Measurements from ENCODE around the gene GBX1. TPM values are rescaled to one million over a fixed set of nuclear protein-coding genes. Genes with fewer than 3 reads are reported as not detected.

GBX1 gene
- total RNA-seq, 5 donors from 2014 or later (not counting 1 experiment from before 2014, with no cell fraction given), result not detected

DNA sequence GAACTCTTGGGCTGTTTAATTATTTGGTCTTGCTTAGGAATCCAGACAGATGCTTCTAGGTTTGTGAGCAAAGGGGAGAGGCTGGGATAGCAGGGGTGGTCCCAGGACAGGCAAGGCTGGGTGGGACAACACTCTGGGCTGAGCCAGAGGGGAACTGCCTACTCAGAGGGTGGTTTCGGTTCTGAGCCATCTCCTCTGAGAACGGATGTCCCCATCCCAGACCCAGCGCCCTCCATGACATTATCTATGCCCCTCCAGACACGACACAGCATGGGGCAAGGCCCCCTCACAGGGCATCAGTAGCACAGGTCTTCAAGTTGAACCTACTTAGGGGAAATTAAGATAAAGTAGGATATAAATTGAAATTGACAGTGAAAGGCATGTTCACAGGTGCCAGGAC, 12.5 kb upstream of the GBX1 start:
- Histone ChIP-seq H3K9me3 (no peaks in the 10 kb centered on the region), H3K36me3 (ENCODE audit: control insufficient read depth in 2 of 2, extremely low read depth in 1 of 2, insufficient read depth in 1 of 2, low read length in 1 of 2) (no peaks in the 10 kb centered on the region), H3K4me1 (ENCODE audit: control insufficient read depth in 1 of 2, extremely low read depth in 1 of 2, insufficient read depth in 2 of 2, low read length in 2 of 2) (peaks cover 0 to under 1% of the 10 kb centered on the region in 2 experiments), H3K27ac (ENCODE audit: low read length) (no peak overlapping the region), H3K4me3 (ENCODE audit: control insufficient read depth in 1 of 2, extremely low read depth in 1 of 2, low read length in 1 of 2) (no peak overlapping the region), H3K27me3 (replicated peaks in 1 of 2; ENCODE audit: control insufficient read depth in 2 of 2, extremely low read depth in 1 of 2, insufficient read depth in 2 of 2, low read length in 1 of 2) (peaks cover 2 to 52% of the 10 kb centered on the region in 2 experiments)
- ATAC-seq (replicated peaks in 1 of 4) (no peak), DNase-seq (peak in 1 of 35 experiments; percentile 5)
- no peaks in the 10 kb centered on the region for H3K4me1 Mint-ChIP-seq
- H3K9me3 Mint-ChIP-seq, result no peaks in the 10 kb centered on the region
- WGBS (ENCODE audit: insufficient coverage), result no CpG with 5 or more reads among the region's 4 CpGs
- ChIA-PET CTCF (no interaction called here), POLR2A (no interaction called here)
- H3K27ac Mint-ChIP-seq, result no peak overlapping the region
- H3K4me3 Mint-ChIP-seq, result no peak overlapping the region
- peaks cover 16 to 22% of the 10 kb centered on the region in 2 donors for H3K27me3 Mint-ChIP-seq
- no peaks in the 10 kb centered on the region for H3K36me3 Mint-ChIP-seq

DNA sequence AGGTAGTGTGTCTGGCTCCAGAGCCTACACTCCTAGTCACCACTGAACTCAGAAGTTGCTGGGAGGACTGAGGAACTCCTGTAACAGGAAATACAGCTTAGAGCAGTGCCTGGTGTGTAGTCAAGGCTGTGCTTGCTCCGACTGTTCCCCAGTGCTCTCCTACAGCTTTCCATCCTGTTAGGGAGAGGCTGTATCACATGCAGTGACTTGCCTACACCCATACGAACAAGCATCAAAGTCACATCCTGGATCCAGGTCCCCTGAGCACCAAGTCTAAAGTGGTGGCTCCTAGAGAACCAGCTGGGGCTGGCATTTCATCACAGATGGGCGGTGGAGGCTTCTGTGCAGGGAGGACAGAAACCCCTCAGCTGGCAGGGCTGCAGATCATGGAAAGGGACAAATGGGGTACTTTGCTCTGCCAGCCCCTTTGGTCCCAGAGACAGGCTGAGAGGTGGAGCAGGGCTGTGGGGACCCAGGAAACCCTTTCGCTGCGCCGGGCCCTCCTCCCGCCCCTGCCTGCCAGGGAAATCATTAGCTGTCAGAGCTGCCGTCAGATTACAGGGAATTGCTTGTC, 11.9 kb upstream of the GBX1 start:
- Histone ChIP-seq H3K36me3 (ENCODE audit: control insufficient read depth in 2 of 2, extremely low read depth in 1 of 2, insufficient read depth in 1 of 2, low read length in 1 of 2) (no peaks in the 10 kb centered on the region), H3K27ac (ENCODE audit: low read length) (no peak overlapping the region), H3K27me3 (replicated peaks in 1 of 2; ENCODE audit: control insufficient read depth in 2 of 2, extremely low read depth in 1 of 2, insufficient read depth in 2 of 2, low read length in 1 of 2) (peaks cover 2 to 57% of the 10 kb centered on the region in 2 experiments), H3K4me1 (ENCODE audit: control insufficient read depth in 1 of 2, extremely low read depth in 1 of 2, insufficient read depth in 2 of 2, low read length in 2 of 2) (peaks cover 0 to 4% of the 10 kb centered on the region in 2 experiments), H3K4me3 (ENCODE audit: control insufficient read depth in 1 of 2, extremely low read depth in 1 of 2, low read length in 1 of 2) (no peak overlapping the region), H3K9me3 (no peaks in the 10 kb centered on the region)
- no peak overlapping the region for H3K4me3 Mint-ChIP-seq
- H3K4me1 Mint-ChIP-seq, result peaks cover 0 to 3% (median 0%) of the 10 kb centered on the region in 3 donors
- DNase-seq (peak in 1 of 35 experiments; percentile 3), ATAC-seq (replicated peaks in 1 of 4) (no peak)
- ChIA-PET CTCF (no interaction called here), POLR2A (no interaction called here)
- no peaks in the 10 kb centered on the region for H3K9me3 Mint-ChIP-seq
- WGBS (ENCODE audit: insufficient coverage), result 90% methylated on average over 6 of the region's 8 CpGs
- H3K27me3 Mint-ChIP-seq, result peaks cover 18 to 24% of the 10 kb centered on the region in 2 donors
- no peak overlapping the region for H3K27ac Mint-ChIP-seq
- H3K36me3 Mint-ChIP-seq, result no peaks in the 10 kb centered on the region

DNA sequence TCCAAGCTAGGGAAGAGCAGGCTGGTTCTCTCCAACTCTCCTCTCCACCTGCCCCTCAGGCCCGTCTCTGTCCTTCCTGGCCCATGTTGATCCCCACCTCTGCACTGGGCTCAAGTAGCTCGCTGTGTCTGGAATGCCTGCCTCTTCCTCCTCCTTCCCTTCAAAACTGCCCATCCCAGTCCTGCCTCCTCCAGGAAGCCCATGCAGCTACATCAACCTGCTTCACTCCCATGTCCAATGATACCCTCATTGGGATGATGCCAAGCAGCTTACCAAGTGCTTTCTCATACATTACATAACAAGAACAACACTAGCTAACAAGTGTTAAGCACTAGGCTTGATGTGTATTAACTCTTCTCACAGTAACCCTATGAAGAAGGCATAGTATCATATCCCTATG, 11.3 kb upstream of the GBX1 start:
- POLR2A ChIA-PET, result no interaction called here
- peaks cover 2 to 62% of the 10 kb centered on the region in 2 experiments for H3K27me3 ChIP-seq (replicated peaks in 1 of 2; ENCODE audit: control insufficient read depth in 2 of 2, extremely low read depth in 1 of 2, insufficient read depth in 2 of 2, low read length in 1 of 2)
- ATAC-seq (replicated peaks in 1 of 4) (no peak), DNase-seq (no peak)
- no peaks in the 10 kb centered on the region for H3K36me3 Mint-ChIP-seq
- no peak overlapping the region for H3K4me3 ChIP-seq (ENCODE audit: control insufficient read depth in 1 of 2, extremely low read depth in 1 of 2, low read length in 1 of 2)
- H3K4me1 ChIP-seq (ENCODE audit: control insufficient read depth in 1 of 2, extremely low read depth in 1 of 2, insufficient read depth in 2 of 2, low read length in 2 of 2), result peaks cover 0 to 4% of the 10 kb centered on the region in 2 experiments
- no peak overlapping the region for H3K27ac Mint-ChIP-seq
- no peaks in the 10 kb centered on the region for H3K36me3 ChIP-seq (ENCODE audit: control insufficient read depth in 2 of 2, extremely low read depth in 1 of 2, insufficient read depth in 1 of 2, low read length in 1 of 2)
- WGBS (ENCODE audit: insufficient coverage), result 87% methylated on average over 2 of the region's 2 CpGs
- H3K27me3 Mint-ChIP-seq, result peaks cover 18 to 24% of the 10 kb centered on the region in 2 donors
- CTCF ChIA-PET, result interaction anchor here in 1 of 2 donors (0.5 kb wide), 1 partner anchor 136 kb away, joined by 3 read pairs; no protein-coding TSS in a partner anchor
- no peak overlapping the region for H3K4me3 Mint-ChIP-seq
- no peaks in the 10 kb centered on the region for H3K9me3 ChIP-seq
- no peaks in the 10 kb centered on the region for H3K9me3 Mint-ChIP-seq
- H3K27ac ChIP-seq (ENCODE audit: low read length), result no peak overlapping the region
- peaks cover 0 to 3% (median 0%) of the 10 kb centered on the region in 3 donors for H3K4me1 Mint-ChIP-seq

DNA sequence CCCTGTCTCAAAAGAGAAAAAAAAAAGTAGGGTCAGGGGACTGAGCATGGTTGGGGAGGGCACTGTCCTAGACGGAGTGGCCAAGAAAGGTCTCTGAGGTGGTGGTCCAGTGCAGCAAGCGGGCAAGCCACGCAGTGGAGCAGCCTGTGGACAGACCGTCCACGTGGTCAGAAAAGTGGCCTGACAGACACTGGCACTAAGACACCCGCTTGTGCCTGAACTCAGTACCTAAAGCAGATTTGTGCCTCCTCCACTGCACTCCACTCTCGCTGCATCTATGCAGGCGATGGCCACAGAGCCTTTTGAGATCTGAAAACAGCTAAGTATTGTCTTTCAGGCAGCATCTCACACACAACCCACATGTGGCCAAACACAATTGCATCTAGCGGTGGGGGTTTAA, 10.7 kb upstream of the GBX1 start:
- Histone ChIP-seq H3K27me3 (replicated peaks in 1 of 2; ENCODE audit: control insufficient read depth in 2 of 2, extremely low read depth in 1 of 2, insufficient read depth in 2 of 2, low read length in 1 of 2) (peaks cover 2 to 65% of the 10 kb centered on the region in 2 experiments), H3K9me3 (no peaks in the 10 kb centered on the region), H3K4me3 (ENCODE audit: control insufficient read depth in 1 of 2, extremely low read depth in 1 of 2, low read length in 1 of 2) (no peak overlapping the region), H3K4me1 (ENCODE audit: control insufficient read depth in 1 of 2, extremely low read depth in 1 of 2, insufficient read depth in 2 of 2, low read length in 2 of 2) (peaks cover 0 to 4% of the 10 kb centered on the region in 2 experiments), H3K36me3 (ENCODE audit: control insufficient read depth in 2 of 2, extremely low read depth in 1 of 2, insufficient read depth in 1 of 2, low read length in 1 of 2) (no peaks in the 10 kb centered on the region), H3K27ac (ENCODE audit: low read length) (no peak overlapping the region)
- ATAC-seq (replicated peaks in 1 of 4) (no peak), DNase-seq (no peak)
- Mint-ChIP-seq H3K36me3 (no peaks in the 10 kb centered on the region), H3K4me3 (no peak overlapping the region), H3K9me3 (no peaks in the 10 kb centered on the region), H3K27me3 (peaks cover 24 to 29% of the 10 kb centered on the region in 2 donors), H3K4me1 (peaks cover 0 to 3% (median 0%) of the 10 kb centered on the region in 3 donors), H3K27ac (no peak overlapping the region)
- ChIA-PET CTCF (interaction anchor here in 1 of 2 donors (0.5 to 0.7 kb wide), 3 partner anchors 31 to 136 kb away, joined by 3 to 4 read pairs (median 3); no protein-coding TSS in a partner anchor), POLR2A (no interaction called here)
- WGBS (ENCODE audit: insufficient coverage), result 87% methylated on average over 8 of the region's 9 CpGs

DNA sequence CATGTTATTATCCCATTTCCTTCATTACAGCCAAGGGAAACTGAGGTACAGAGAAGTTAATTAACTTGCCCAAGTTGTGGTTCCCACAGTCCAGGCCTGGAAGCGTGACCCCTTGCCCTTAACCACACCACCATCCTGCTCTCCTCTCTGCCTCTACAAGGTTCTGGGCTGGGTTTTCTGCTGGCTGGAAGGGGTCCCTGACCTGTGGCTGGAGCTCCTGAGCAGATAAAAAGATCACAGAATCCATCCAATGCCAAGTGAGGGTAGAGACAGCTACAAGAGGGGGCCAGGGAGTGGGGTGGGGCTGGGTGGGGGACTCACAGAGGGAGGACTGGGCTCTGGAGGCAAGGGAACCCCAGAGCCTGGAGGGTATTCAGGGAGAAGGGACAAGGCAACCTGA, 9.8 kb upstream of the GBX1 start:
- ChIA-PET POLR2A (no interaction called here), CTCF (interaction anchor here (0.7 kb wide), 2 partner anchors 11 to 30 kb away, joined by 3 to 4 read pairs; no protein-coding TSS in a partner anchor)
- Histone ChIP-seq H3K9me3 (no peaks in the 10 kb centered on the region), H3K27ac (ENCODE audit: low read length) (no peak overlapping the region), H3K4me1 (ENCODE audit: control insufficient read depth in 1 of 2, extremely low read depth in 1 of 2, insufficient read depth in 2 of 2, low read length in 2 of 2) (peaks cover 0 to 11% of the 10 kb centered on the region in 2 experiments), H3K27me3 (replicated peaks in 1 of 2; ENCODE audit: control insufficient read depth in 2 of 2, extremely low read depth in 1 of 2, insufficient read depth in 2 of 2, low read length in 1 of 2) (peaks cover 2 to 72% of the 10 kb centered on the region in 2 experiments), H3K4me3 (ENCODE audit: control insufficient read depth in 1 of 2, extremely low read depth in 1 of 2, low read length in 1 of 2) (no peak overlapping the region), H3K36me3 (ENCODE audit: control insufficient read depth in 2 of 2, extremely low read depth in 1 of 2, insufficient read depth in 1 of 2, low read length in 1 of 2) (no peaks in the 10 kb centered on the region)
- Mint-ChIP-seq H3K4me1 (peaks cover 6 to 9% (median 8%) of the 10 kb centered on the region in 3 donors), H3K27ac (no peak overlapping the region), H3K4me3 (no peak overlapping the region), H3K36me3 (no peaks in the 10 kb centered on the region), H3K27me3 (peaks cover 32 to 37% of the 10 kb centered on the region in 2 donors), H3K9me3 (no peaks in the 10 kb centered on the region)
- DNase-seq (no peak), ATAC-seq (replicated peaks in 1 of 4) (no peak)
- WGBS (ENCODE audit: insufficient coverage), result no CpG with 5 or more reads among the region's 1 CpG

DNA sequence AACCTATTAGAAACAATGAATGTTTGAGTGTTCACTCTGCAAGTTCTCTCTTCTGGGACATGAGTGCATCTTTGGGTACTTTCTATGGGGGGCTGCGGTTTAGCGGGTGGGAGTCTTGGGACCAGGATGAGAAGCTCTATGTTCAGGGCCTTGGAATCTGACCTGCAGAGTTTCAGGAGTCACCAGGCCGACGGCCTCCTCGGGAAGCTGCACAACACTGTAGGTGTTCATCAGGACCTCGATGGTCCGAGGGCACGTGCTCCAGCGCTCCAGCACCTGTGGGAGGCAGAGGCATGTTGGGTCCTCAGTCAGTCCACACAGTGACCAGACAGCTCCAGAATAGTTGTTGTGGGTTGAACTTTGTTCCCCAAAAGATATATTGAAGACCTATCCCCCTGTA, 8.9 kb upstream of the GBX1 start:
- no peak overlapping the region for H3K27ac ChIP-seq (ENCODE audit: low read length)

More for the DNA sequence above, 8.9 kb upstream of the GBX1 start:
- Mint-ChIP-seq H3K4me3 (no peak overlapping the region), H3K4me1 (peaks cover 7 to 10% (median 9%) of the 10 kb centered on the region in 3 donors), H3K36me3 (no peaks in the 10 kb centered on the region), H3K27me3 (peaks cover 34 to 41% of the 10 kb centered on the region in 2 donors), H3K27ac (no peak overlapping the region), H3K9me3 (no peaks in the 10 kb centered on the region)
- no peaks in the 10 kb centered on the region for H3K9me3 ChIP-seq
- POLR2A ChIA-PET, result no interaction called here
- H3K27me3 ChIP-seq (replicated peaks in 1 of 2; ENCODE audit: control insufficient read depth in 2 of 2, extremely low read depth in 1 of 2, insufficient read depth in 2 of 2, low read length in 1 of 2), result peaks cover 2 to 77% of the 10 kb centered on the region in 2 experiments
- H3K4me3 ChIP-seq (ENCODE audit: control insufficient read depth in 1 of 2, extremely low read depth in 1 of 2, low read length in 1 of 2), result no peak overlapping the region
- H3K36me3 ChIP-seq (ENCODE audit: control insufficient read depth in 2 of 2, extremely low read depth in 1 of 2, insufficient read depth in 1 of 2, low read length in 1 of 2), result no peaks in the 10 kb centered on the region
- CTCF ChIA-PET, result interaction anchor here in 1 of 2 donors (0.6 kb wide), 2 partner anchors 10 to 223 kb away, joined by 3 to 4 read pairs; no protein-coding TSS in a partner anchor
- no peak for DNase-seq
- no peak for ATAC-seq (replicated peaks in 1 of 4)
- WGBS (ENCODE audit: insufficient coverage), result 94% methylated on average over 4 of the region's 9 CpGs
- H3K4me1 ChIP-seq (ENCODE audit: control insufficient read depth in 1 of 2, extremely low read depth in 1 of 2, insufficient read depth in 2 of 2, low read length in 2 of 2), result peaks cover 0 to 12% of the 10 kb centered on the region in 2 experiments
